HG03558 (cell line): Measurements from ENCODE around the gene RAB44.
"Not testable (repeated sequence)": the region's sequence is repeated elsewhere in the genome, so short reads cannot be mapped to it uniquely, and the experiment has no call there.

Experiments used
- ATAC-seq: cut with Tn5 transposase; IDR thresholded peaks from one replicate; pipeline ENCODE4 v1.9.1; 2021; ENCODE audit warnings: moderate number of reproducible peaks; ENCODE audit not compliant: unreplicated experiment; ENCODE audit errors: extremely low read depth

Gene RAB44

DNA sequence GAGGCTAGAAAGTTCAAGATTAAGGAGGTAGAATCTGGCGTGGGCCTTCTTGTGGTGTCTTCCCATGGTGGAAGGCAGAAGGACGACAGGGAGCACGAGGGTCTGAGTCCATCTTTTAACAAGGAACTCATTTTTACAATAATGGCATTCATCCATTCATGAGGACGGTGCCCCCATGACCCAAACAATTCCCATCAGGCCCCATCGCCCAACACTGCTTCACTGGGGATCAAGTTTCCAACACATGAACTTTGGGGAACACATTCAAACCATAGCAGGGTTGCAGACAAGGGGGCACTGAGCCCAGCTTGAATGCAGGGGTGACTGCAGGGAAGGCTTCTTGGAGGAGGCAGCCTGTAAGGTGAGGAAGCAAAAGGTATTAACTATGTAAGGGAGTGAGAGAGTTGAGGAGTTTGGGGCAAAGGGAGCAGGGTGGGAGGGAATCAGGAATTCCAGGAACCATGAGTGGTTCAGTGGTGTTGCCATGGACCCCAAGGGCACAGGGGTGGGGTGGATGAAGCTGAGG, 5.5 kb downstream of the RAB44 start:
- no peak for ATAC-seq

GRCh38 chr6:36703982-36704381, 6.4 kb downstream of the RAB44 start:
- no peak for ATAC-seq

DNA sequence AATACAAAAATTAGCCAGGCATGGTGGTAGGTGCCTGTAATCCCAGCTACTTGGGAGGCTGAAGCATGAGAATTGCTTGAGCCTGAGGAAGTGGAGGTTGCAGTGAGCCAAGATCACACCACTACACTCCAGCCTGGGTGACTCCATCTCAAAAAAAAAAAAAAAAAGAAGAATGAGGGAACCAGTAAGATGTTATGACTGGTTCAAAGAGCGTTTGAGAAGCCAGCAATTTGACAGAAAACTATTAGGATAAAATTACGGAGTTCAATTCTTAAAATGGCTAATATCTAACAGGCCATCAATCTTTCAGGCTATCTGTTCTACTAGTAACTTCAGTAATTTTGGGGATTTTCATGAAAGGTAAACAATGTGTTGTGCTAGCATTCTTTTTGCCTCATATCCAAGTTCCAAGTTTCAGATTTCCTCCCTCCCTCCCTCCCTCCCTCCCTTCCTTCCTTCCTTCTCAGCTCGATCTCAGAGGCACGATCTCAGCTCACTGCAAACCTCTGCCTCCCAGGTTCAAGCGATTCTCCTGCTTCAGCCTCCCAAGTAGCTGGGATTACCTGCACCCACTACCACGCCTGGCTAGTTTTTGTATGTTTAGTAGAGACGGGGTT, 7.4 kb downstream of the RAB44 start:
- not testable (repeated sequence) for ATAC-seq

DNA sequence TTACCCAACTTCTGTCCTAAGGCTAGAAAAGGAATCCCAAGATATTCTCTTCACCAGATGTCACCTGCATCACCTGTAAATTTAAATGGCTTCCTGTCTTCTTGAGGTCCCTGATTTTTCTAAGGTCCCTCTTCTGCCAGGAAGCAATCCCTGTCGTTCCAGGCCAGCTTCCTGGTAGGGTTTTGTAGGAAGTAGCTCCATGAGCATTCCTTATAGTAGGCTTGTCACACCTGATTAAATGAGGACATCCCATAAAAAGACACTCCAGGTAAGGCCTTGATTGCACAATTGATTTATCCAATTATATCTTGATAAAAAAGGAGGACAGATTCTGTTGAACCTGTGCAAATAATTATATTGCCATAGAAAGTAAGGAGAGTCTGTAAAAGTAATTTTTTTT, 8.7 kb downstream of the RAB44 start:
- no peak for ATAC-seq

GRCh38 chr6:36712816-36713215, 15.2 kb downstream of the RAB44 start:
- no peak for ATAC-seq

GRCh38 chr6:36713846-36714245, 16.2 kb downstream of the RAB44 start:
- ATAC-seq, result no peak

- ATAC-seq, result no peak
Measured at GRCh38 chr6:36714511-36714910, 16.9 kb downstream of the RAB44 start.

DNA sequence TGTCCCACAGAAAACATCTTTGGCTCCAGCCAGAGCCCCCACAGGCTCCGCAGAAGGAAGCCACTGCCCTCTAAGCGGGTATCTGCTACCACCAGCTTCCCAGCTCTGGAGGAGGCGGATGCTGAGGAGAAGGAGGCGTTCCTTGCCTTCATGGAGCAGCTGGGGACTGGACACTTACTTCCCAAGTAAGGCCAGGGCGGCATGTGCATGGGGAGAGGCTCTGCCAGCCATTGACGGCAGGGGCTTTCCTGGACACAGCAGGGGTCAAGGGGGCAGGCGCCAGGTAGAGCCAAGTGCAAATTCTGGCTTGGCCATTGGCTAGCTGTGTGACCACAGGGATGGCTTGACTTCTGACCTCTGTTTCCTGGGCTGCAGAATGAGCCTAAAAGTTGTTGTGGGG, 17.8 kb downstream of the RAB44 start:
- no peak for ATAC-seq

DNA sequence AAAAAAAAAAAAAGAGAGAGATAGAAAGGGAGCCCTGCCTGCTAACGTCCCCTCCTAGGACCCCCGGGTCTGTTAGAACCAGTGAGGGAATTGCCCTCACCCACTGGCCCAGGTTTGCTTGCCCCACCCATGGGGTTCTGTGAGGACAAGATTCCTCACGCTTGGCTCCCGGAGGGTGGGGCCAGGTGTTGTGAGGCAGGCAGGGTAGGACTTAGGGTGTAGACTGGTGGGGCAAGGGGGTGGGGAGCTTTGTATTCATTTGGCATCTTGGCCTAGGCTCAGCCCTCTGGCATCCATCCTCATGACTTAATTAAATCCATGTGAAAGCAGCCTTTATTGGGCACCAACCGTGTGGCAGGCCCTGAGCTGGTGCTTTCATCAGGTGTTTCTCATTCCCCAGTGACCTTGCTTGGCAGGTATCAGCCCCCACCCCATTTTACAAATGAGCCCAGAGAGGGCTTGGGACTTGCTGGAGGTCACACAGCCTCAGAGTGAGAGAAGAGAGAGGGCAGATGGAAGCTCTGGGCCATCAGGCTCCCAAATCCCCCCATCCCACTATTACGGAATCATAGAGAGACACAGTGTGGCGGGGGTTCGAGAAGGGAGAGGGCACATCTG, 19.0 kb downstream of the RAB44 start:
- ATAC-seq, result no peak

- ATAC-seq, result no peak
Measured at GRCh38 chr6:36717231-36717825, 19.7 kb downstream of the RAB44 start.

GRCh38 chr6:36717871-36718540, 20.4 kb downstream of the RAB44 start:
- no peak for ATAC-seq

- no peak for ATAC-seq
Measured at GRCh38 chr6:36718560-36718959, 20.9 kb downstream of the RAB44 start.

DNA sequence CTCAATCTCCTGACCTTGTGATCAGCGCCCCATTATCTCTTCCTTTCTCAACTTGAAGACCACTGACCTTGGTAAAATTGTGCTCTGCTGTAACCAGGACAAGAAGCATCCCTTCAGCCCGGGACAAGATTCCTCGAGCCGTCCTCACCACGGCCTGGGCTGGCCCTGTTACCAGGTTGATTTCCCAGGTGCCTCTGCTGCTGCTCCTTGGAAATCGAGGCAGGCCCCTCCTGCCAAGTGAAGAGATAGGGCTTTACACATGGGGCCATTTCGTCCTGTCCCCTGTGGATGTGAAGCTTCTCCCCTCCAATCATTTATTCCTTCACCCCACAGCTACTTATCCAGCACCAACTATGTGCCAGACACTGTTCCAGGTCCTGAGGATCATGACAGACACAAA, 21.5 kb downstream of the RAB44 start:
- ATAC-seq, result no peak

- no peak for ATAC-seq
Measured at GRCh38 chr6:36720251-36721141, 22.9 kb downstream of the RAB44 start.

DNA sequence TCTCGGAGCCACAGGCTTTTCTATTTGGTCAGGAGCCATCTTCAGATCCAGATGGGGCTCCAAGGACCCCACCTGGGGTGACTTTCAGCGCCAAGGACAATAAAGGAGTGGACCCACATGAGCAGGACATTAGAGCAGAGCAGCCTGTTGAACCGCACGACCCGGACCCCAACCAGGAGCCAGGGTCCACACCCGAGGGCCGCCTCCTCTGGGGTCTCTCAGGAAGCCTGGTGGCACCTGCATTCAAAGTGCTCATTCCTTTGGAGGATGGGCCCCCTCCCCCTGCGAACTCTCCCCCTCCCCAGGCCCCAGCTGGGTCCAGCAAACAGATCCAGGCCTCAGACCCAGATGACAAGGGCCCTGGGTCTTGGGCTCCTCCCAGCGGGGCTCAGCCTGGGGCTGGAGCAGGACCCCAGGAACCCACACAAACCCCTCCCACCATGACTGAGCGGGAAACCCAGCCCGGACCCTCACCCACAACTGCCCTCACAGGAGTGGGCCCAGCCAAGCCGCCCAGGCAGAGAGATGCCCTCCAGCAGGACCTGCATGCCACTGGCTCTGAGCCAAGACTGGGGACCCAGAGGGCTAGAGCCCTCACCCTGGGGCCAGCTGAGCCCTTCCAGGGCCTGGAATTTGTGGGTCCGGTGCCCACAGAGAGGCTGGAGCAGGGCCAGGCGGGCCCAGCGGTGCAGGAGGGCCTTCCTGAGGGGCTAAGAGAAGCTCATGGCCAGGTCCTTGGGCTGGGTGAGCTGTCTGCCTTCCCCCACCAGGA, 23.9 kb downstream of the RAB44 start:
- ATAC-seq, result no peak

DNA sequence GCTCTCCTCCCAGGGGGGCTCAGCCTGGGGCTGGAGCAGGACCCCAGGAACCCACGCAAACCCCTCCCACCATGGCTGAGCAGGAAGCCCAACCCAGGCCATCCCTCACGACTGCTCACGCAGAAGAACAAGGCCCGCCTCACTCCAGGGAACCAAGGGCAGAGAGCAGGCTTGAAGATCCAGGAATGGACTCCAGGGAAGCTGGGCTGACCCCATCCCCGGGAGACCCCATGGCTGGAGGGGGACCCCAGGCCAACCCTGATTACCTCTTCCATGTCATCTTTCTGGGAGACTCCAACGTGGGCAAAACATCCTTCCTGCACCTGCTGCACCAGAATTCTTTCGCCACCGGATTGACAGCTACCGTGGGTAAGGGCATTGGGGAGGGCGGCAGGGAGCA, 24.7 kb downstream of the RAB44 start:
- no peak for ATAC-seq

GRCh38 chr6:36722879-36723278, 25.3 kb downstream of the RAB44 start:
- no peak for ATAC-seq

DNA sequence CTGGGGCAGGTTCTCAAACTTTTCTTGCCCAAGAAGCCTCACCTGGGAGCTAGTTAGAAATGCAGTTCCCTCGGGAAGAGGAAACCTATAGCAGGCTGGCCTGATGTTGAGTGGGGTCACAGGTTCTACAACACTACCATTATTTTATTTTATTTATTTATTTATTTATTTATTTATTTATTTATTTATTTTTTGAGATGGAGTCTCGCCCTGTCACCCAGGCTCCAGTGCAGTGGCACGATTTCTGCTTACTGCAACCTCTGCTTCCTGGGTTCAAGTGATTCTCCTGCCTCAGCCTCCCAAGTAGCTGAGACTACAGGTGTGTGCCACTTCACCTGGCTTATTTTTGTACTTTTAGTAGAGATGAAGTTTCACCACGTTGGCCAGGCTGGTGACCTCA, 26.4 kb downstream of the RAB44 start:
- not testable (repeated sequence) for ATAC-seq
